ENCODE measurements around the gene HOXC9.

HOXC9 gene

GRCh38 chr12:53996240-53997203 lies 3.4 kb upstream of the HOXC9 start:
- in situ Hi-C loops (cut with MboI; ENCODE audit: low pct_unique_long_range_greater_than_20kb, low sequenced_read_pairs), result no loop called here
- DNase-seq, result no peak

GRCh38 chr12:53997204-53998109 lies 2.5 kb upstream of the HOXC9 start:
- DNase-seq, result no peak
- in situ Hi-C loops (cut with MboI; ENCODE audit: low pct_unique_long_range_greater_than_20kb, low sequenced_read_pairs), result no loop called here

GRCh38 chr12:53998110-53998899 lies 1.7 kb upstream of the HOXC9 start:
- DNase-seq, result no peak
- in situ Hi-C loops (cut with MboI; ENCODE audit: low pct_unique_long_range_greater_than_20kb, low sequenced_read_pairs), result no loop called here

GRCh38 chr12:53998900-53999236 lies 1.1 kb upstream of the HOXC9 start:
- in situ Hi-C loops (cut with MboI; ENCODE audit: low pct_unique_long_range_greater_than_20kb, low sequenced_read_pairs), result no loop called here

GRCh38 chr12:53999559-54000115 lies 324 bp upstream of the HOXC9 start:
- in situ Hi-C loops (cut with MboI; ENCODE audit: low pct_unique_long_range_greater_than_20kb, low sequenced_read_pairs), result loop anchor here (10.0 kb wide), 1 partner anchor 195 kb away; no protein-coding TSS in a partner anchor
- DNase-seq, result no peak

More at GRCh38 chr12:53998900-53999236, 1.1 kb upstream of the HOXC9 start:
- DNase-seq, result no peak

- no peak for DNase-seq
- in situ Hi-C loops (cut with MboI; ENCODE audit: low pct_unique_long_range_greater_than_20kb, low sequenced_read_pairs), result loop anchor here (10.0 kb wide), 1 partner anchor 193 kb away; no protein-coding TSS in a partner anchor
Observed at GRCh38 chr12:54001283-54002187, 1.6 kb downstream of the HOXC9 start.

- in situ Hi-C loops (cut with MboI; ENCODE audit: low pct_unique_long_range_greater_than_20kb, low sequenced_read_pairs), result loop anchor here (10.0 kb wide), 1 partner anchor 192 kb away; no protein-coding TSS in a partner anchor
Observed at GRCh38 chr12:54002278-54002914, 2.4 kb downstream of the HOXC9 start.

GRCh38 chr12:54002915-54003389 lies 3.0 kb downstream of the HOXC9 start:
- DNase-seq, result no peak
- in situ Hi-C loops (cut with MboI; ENCODE audit: low pct_unique_long_range_greater_than_20kb, low sequenced_read_pairs), result loop anchor here (10.0 kb wide), 1 partner anchor 192 kb away; no protein-coding TSS in a partner anchor

More at GRCh38 chr12:54002278-54002914, 2.4 kb downstream of the HOXC9 start:
- no peak for DNase-seq

GRCh38 chr12:54003625-54004024 lies 3.7 kb downstream of the HOXC9 start:
- in situ Hi-C loops (cut with MboI; ENCODE audit: low pct_unique_long_range_greater_than_20kb, low sequenced_read_pairs), result loop anchor here (10.0 kb wide), 1 partner anchor 191 kb away; no protein-coding TSS in a partner anchor
- DNase-seq, result no peak

- peak; percentile 53 for DNase-seq
- in situ Hi-C loops (cut with MboI; ENCODE audit: low pct_unique_long_range_greater_than_20kb, low sequenced_read_pairs), result loop anchor here (10.0 kb wide), 1 partner anchor 191 kb away; no protein-coding TSS in a partner anchor
Observed at GRCh38 chr12:54004063-54004840, 4.3 kb downstream of the HOXC9 start.

GRCh38 chr12:54004841-54005530 lies 5.0 kb downstream of the HOXC9 start:
- in situ Hi-C loops (cut with MboI; ENCODE audit: low pct_unique_long_range_greater_than_20kb, low sequenced_read_pairs), result loop anchor here (10.0 kb wide), 1 partner anchor 190 kb away; no protein-coding TSS in a partner anchor
- DNase-seq, result no peak

- in situ Hi-C loops (cut with MboI; ENCODE audit: low pct_unique_long_range_greater_than_20kb, low sequenced_read_pairs), result loop anchor here (10.0 kb wide), 1 partner anchor 189 kb away; no protein-coding TSS in a partner anchor
- DNase-seq, result no peak
Observed at GRCh38 chr12:54005531-54005852, 5.5 kb downstream of the HOXC9 start.

- DNase-seq, result peak; percentile 89
- in situ Hi-C loops (cut with MboI; ENCODE audit: low pct_unique_long_range_greater_than_20kb, low sequenced_read_pairs), result loop anchor here (10.0 kb wide), 1 partner anchor 189 kb away; no protein-coding TSS in a partner anchor
Observed at GRCh38 chr12:54005853-54006558, 6.0 kb downstream of the HOXC9 start.

- no peak for DNase-seq
- in situ Hi-C loops (cut with MboI; ENCODE audit: low pct_unique_long_range_greater_than_20kb, low sequenced_read_pairs), result loop anchor here (10.0 kb wide), 1 partner anchor 188 kb away; no protein-coding TSS in a partner anchor
Observed at GRCh38 chr12:54006559-54007220, 6.7 kb downstream of the HOXC9 start.

Measured in KBM-7 (cell line).